H1 (cell line): ENCODE results near the gene SMARCD1. TPM values are rescaled to one million over a fixed set of nuclear protein-coding genes. Genes with fewer than 3 reads are reported as not detected.

Source experiments
- BACH1 ChIP-seq: IDR thresholded peaks from 2 replicates; pipeline ENCODE4 v1.6.1; 2012; ENCODE audit warnings: low read length, improper control_type of control experiment
- HDAC2 ChIP-seq, 2 experiments: fragments of 300-600 bp in 1 of 2; sonication (generic) in 1 of 2; IDR thresholded peaks; 2 replicates each; pipeline ENCODE4 v1.6.1; 2011 to 2012; ENCODE audit warnings: low read depth in 2 of 2, low read length in 2 of 2, mild to moderate bottlenecking in 2 of 2, moderate library complexity in 2 of 2, borderline replicate concordance in 1 of 2, inconsistent platforms in 1 of 2
- SIRT6 ChIP-seq: IDR thresholded peaks from one replicate; pipeline ENCODE4 v1.7.1; 2012; ENCODE audit warnings: low read length, inconsistent platforms
- polyA plus RNA-seq, 7 experiments: library from polyadenylated mRNA; depleted of rRNA in 3 of 7; stranded (reverse) in 5 of 7; unstranded in 2 of 7; fragments of >200 nt in 5 of 7; fragments of 200-250 nt in 2 of 7; gene quantifications; 1 replicate in 5 of 7; 2 replicates in 1 of 7; 4 replicates in 1 of 7; pipeline versions ENCODE4 v1.2.1 to v1.2.3, GENCODE V29; 2011 to 2013; ENCODE audit warnings: missing spikeins in 2 of 7, mixed read lengths in 2 of 7
- total RNA-seq: library from RNA; stranded (reverse); fragmentation: NEBNext Ultra II Directional; extraction: Animal tissue kit (Norgen Biotek cat#: 25700); gene quantifications from 2 replicates; pipeline ENCODE4 v1.2.1, GENCODE V29; 2021

SMARCD1 gene
- total and polyA plus RNA-seq, 2 of the 8 experiments (the other 6 are each of a cell fraction or from before 2014, with no cell fraction given): 128 to 130 TPM

- TF ChIP-seq BACH1 (no peak), HDAC2 (IDR thresholded peaks at IDR 0.05; ENCODE audit: borderline replicate concordance in 1 of 2, low read depth in 2 of 2, low read length in 2 of 2) (no peak), SIRT6 (no peak)
Measured at GRCh38 chr12:50089730-50090129, 4.6 kb downstream of the SMARCD1 start (continued).
